HEK293T (cell line): Measurements from ENCODE around the gene RPL41.

ENCODE experiments used
- ARNT ChIP-seq: fragments of 450-650 bp; IDR thresholded peaks from 2 replicates; pipeline ENCODE4 v1.6.1; 2017; ENCODE audit warnings: mild to moderate bottlenecking
- BHLHE40 ChIP-seq: fragments of 450-650 bp; IDR thresholded peaks from 2 replicates; pipeline ENCODE4 v1.6.1; 2016; ENCODE audit warnings: mild to moderate bottlenecking, moderate library complexity, borderline replicate concordance
- ELF4 ChIP-seq: fragments of 450-650 bp; IDR thresholded peaks from 2 replicates; pipeline ENCODE4 v1.6.1; 2017; ENCODE audit warnings: antibody characterized with exemption
- FOXA1 ChIP-seq: fragments of 450-650 bp; IDR thresholded peaks from 2 replicates; pipeline ENCODE4 v1.6.1; 2016; ENCODE audit warnings: mild to moderate bottlenecking
- FOXK2 ChIP-seq: fragments of 450-650 bp; IDR thresholded peaks from 2 replicates; pipeline ENCODE4 v1.6.1; 2016; ENCODE audit warnings: mild to moderate bottlenecking
- SP1 ChIP-seq: fragments of 450-650 bp; IDR thresholded peaks from 2 replicates; pipeline ENCODE4 v1.6.1; 2017
- SUZ12 ChIP-seq: fragments of 450-650 bp; IDR thresholded peaks from 2 replicates; pipeline ENCODE4 v1.6.1; 2016; ENCODE audit warnings: mild to moderate bottlenecking
- TARDBP ChIP-seq: fragments of 450-650 bp; IDR thresholded peaks from 2 replicates; pipeline ENCODE4 v1.6.1; 2016
- ZNF384 ChIP-seq: fragments of 450-650 bp; IDR thresholded peaks from 2 replicates; pipeline ENCODE4 v1.6.1; 2016
- TF ChIP-seq, protein P1 (sequence below): fragments of 450-650 bp; IDR thresholded peaks from 2 replicates; pipeline ENCODE4 v1.6.1; 2016

DNA sequence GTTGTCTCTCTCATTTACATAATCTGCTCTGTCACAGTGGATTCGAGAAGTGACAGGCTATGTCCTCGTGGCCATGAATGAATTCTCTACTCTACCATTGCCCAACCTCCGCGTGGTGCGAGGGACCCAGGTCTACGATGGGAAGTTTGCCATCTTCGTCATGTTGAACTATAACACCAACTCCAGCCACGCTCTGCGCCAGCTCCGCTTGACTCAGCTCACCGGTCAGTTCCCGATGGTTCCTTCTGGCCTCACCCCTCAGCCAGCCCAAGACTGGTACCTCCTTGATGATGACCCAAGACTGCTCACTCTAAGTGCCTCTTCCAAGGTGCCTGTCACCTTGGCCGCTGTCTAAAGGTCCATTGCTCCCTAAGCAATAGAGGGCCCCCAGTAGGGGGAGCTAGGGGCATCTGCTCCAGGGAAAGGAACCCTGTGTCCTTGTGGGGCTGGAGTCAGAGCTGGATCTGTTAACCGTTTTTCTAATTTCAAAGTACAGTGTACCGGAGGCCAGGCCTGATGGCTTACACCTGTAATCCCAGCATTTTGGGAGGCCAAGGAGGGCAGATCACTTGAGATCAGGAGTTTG lies 31.4 kb upstream of the RPL41 start:
- TF ChIP-seq, protein P1, sequence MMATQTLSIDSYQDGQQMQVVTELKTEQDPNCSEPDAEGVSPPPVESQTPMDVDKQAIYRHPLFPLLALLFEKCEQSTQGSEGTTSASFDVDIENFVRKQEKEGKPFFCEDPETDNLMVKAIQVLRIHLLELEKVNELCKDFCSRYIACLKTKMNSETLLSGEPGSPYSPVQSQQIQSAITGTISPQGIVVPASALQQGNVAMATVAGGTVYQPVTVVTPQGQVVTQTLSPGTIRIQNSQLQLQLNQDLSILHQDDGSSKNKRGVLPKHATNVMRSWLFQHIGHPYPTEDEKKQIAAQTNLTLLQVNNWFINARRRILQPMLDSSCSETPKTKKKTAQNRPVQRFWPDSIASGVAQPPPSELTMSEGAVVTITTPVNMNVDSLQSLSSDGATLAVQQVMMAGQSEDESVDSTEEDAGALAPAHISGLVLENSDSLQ: 0 out of 2 replicates have a peak, but pooled peaks have one; percentile 13
- no peak for TF ChIP-seq FOXA1
- TF ChIP-seq SP1: no peak
- no peak for TF ChIP-seq TARDBP
- no peak for TF ChIP-seq SUZ12
- TF ChIP-seq BHLHE40: no peak
- TF ChIP-seq ELF4: no peak
- TF ChIP-seq FOXK2: no peak
- no peak for TF ChIP-seq ARNT
- no peak for TF ChIP-seq ZNF384
